Measurements from ENCODE around the gene CNOT11. TPM values are rescaled to one million over a fixed set of nuclear protein-coding genes. Genes with fewer than 3 reads are reported as not detected.
A peak's percentile ranks its signal among the peaks of the same experiment; 100 is the strongest.

CNOT11 gene
- total RNA-seq (46.3 and 46.7 TPM in 2 replicates), polyA plus RNA-seq (37.6 and 50.2 TPM in 2 replicates), polyA minus RNA-seq (41.2 and 43.1 TPM in 2 replicates)
- 58.2 TPM for total RNA-seq (2013)

DNA sequence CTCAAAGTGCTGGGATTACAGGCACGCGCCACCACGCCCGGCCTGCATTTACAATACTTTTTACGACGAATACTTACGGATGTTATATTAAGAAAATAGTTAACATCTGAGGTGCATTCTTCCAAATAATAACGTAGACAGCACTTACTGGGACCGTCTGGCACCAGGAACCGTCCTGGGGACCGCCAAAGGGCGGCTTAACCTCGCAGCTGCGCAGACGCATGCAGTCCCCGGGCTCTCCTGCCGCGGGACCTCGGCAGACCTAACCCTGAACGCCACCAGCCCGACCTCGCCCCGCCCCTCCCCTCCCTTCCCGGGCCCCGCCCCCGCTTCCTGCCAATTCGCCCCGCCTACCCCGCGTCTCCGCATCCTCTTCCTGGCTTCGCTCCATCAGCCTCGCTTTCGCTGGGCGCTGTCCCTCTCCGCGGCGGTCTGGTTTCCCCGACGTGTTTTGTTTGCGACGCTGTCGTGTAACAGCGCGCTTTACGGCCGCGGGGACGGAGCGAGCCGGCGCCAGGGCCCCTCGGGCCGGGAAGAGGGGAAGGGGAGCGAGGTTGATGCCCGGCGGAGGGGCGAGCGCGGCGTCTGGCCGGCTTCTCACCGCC lies at the start of gene CNOT11:
TSS of gene CNOT11 (plus strand) at position 479 of the 605 bp plus-strand sequence. CDS start at position 558, 79 bp downstream.
- TF ChIP-seq CTCF (IDR thresholded peaks at IDR 0.05), result no peak
- Mint-ChIP-seq H3K27ac (peak within 1 kb of the TSS; percentile 92), H3K4me3 (peak within 1 kb of the TSS; percentile 95), H3K27me3 (no peaks in the 10 kb centered on the region), H3K4me1 (peaks cover 44% of the 10 kb centered on the region), H3K9me3 (ENCODE audit: insufficient read depth) (no peaks in the 10 kb centered on the region)
- Histone ChIP-seq H3K9me3 (ENCODE audit: control extremely low read depth in 1 of 3, control insufficient read depth in 2 of 3, insufficient read depth in 1 of 3, low read length in 2 of 3) (no peaks in the 10 kb centered on the region), H3K9ac (ENCODE audit: low read length) (peak within 1 kb of the TSS; percentile 98), H3K27me3 (replicated peaks in 1 of 4; ENCODE audit: control extremely low read depth in 1 of 4, control insufficient read depth in 3 of 4, insufficient read depth in 4 of 4, low read length in 3 of 4) (no peaks in the 10 kb centered on the region), H3K4me3 (ENCODE audit: control extremely low read depth in 1 of 5, extremely low read depth in 1 of 5, insufficient read depth in 1 of 5, low read depth in 2 of 5, low read length in 4 of 5) (peak within 1 kb of the TSS; percentile 68 to 91 (median 88)), H4K20me1 (ENCODE audit: control insufficient read depth, insufficient read depth, low read length, poor library complexity, severe bottlenecking) (peaks cover 42% of the 10 kb centered on the region), H3K27ac (ENCODE audit: low read length in 2 of 2) (peak within 1 kb of the TSS; percentile 83 to 98), H3K4me2 (replicated peaks; ENCODE audit: low read depth, low read length, poor library complexity, severe bottlenecking) (peak within 1 kb of the TSS; percentile 96), H2AFZ (ENCODE audit: insufficient read depth, low read depth, low read length, poor library complexity, severe bottlenecking) (peak within 1 kb of the TSS; percentile 95), H3K4me1 (ENCODE audit: control insufficient read depth in 2 of 2, insufficient read depth in 2 of 2, low read length in 2 of 2) (peaks cover 20 to 30% of the 10 kb centered on the region in 2 donors), H3K79me2 (ENCODE audit: control insufficient read depth, insufficient read depth, low read length) (peaks cover 42% of the 10 kb centered on the region), H3K36me3 (replicated peaks in 1 of 2; ENCODE audit: control extremely low read depth in 1 of 2, control insufficient read depth in 1 of 2, extremely low read depth in 1 of 2, insufficient read depth in 2 of 2, low read length in 1 of 2) (peaks cover 0 to 15% of the 10 kb centered on the region in 2 experiments)
- DNase-seq (peak; percentile 99), ATAC-seq (ENCODE audit: low read depth) (peak; percentile 85)
- ChIA-PET CTCF (interaction anchor here (1.0 to 1.9 kb wide), 4 partner anchors 100 to 251 kb away, joined by 3 to 11 read pairs (median 4); partner anchors contain the start of gene RPL31), POLR2A (interaction anchor here (0.8 to 1.3 kb wide), 2 partner anchors 29 to 250 kb away, joined by 3 to 4 read pairs; partner anchors contain the start of gene RPL31)
- WGBS (ENCODE audit: insufficient coverage), result under 1% methylated on average over 52 of the region's 63 CpGs
- intact Hi-C loops (cut with micrococcal nuclease), result loop anchor here (1.0 to 5.0 kb wide), 5 partner anchors 56 to 690 kb away; partner anchors contain the start of genes PDCL3, RNF149, RPL31 and TBC1D8

- Histone ChIP-seq H3K79me2 (ENCODE audit: control insufficient read depth, insufficient read depth, low read length) (no peaks in the 10 kb centered on the region), H4K20me1 (ENCODE audit: control insufficient read depth, insufficient read depth, low read length, poor library complexity, severe bottlenecking) (no peaks in the 10 kb centered on the region), H3K4me1 (ENCODE audit: control insufficient read depth in 2 of 2, insufficient read depth in 2 of 2, low read length in 2 of 2) (no peaks in the 10 kb centered on the region), H3K36me3 (replicated peaks in 1 of 2; ENCODE audit: control extremely low read depth in 1 of 2, control insufficient read depth in 1 of 2, extremely low read depth in 1 of 2, insufficient read depth in 2 of 2, low read length in 1 of 2) (no peaks in the 10 kb centered on the region), H3K27me3 (replicated peaks in 1 of 4; ENCODE audit: control extremely low read depth in 1 of 4, control insufficient read depth in 3 of 4, insufficient read depth in 4 of 4, low read length in 3 of 4) (no peaks in the 10 kb centered on the region), H3K9ac (ENCODE audit: low read length) (no peak overlapping the region), H3K4me3 (ENCODE audit: control extremely low read depth in 1 of 5, extremely low read depth in 1 of 5, insufficient read depth in 1 of 5, low read depth in 2 of 5, low read length in 4 of 5) (no peak overlapping the region), H3K4me2 (replicated peaks; ENCODE audit: low read depth, low read length, poor library complexity, severe bottlenecking) (no peak overlapping the region), H3K9me3 (ENCODE audit: control extremely low read depth in 1 of 3, control insufficient read depth in 2 of 3, insufficient read depth in 1 of 3, low read length in 2 of 3) (no peaks in the 10 kb centered on the region), H2AFZ (ENCODE audit: insufficient read depth, low read depth, low read length, poor library complexity, severe bottlenecking) (no peak overlapping the region), H3K27ac (ENCODE audit: low read length in 2 of 2) (no peak overlapping the region)
- no peak overlapping the region for H3K27ac Mint-ChIP-seq
- ChIA-PET CTCF (interaction anchor here (0.7 to 8.0 kb wide), 35 partner anchors 8 to 595 kb away, joined by 3 to 213 read pairs (median 7); partner anchors contain the start of genes RPL31 and TBC1D8), POLR2A (interaction anchor here (3.0 kb wide), 1 partner anchor 31 kb away, joined by 8 read pairs; no protein-coding TSS in a partner anchor)
- WGBS (ENCODE audit: insufficient coverage), result 82% methylated on average over 1 of the region's 4 CpGs
- peak overlapping the region; percentile 56 for H3K4me3 Mint-ChIP-seq
- no peaks in the 10 kb centered on the region for H3K9me3 Mint-ChIP-seq (ENCODE audit: insufficient read depth)
- ATAC-seq (ENCODE audit: low read depth) (no peak), DNase-seq (no peak)
- no peak for TF ChIP-seq EZH2 (IDR thresholded peaks at IDR 0.05; ENCODE audit: borderline replicate concordance, insufficient read depth, low read depth, low read length, poor library complexity, severe bottlenecking)
- peaks cover 7% of the 10 kb centered on the region for H3K4me1 Mint-ChIP-seq
- peaks cover 4% of the 10 kb centered on the region for H3K27me3 Mint-ChIP-seq
- intact Hi-C loops (cut with micrococcal nuclease), result loop anchor here (1.0 to 2.0 kb wide), 3 partner anchors 54 to 192 kb away; partner anchors contain the start of gene TBC1D8
Observed at GRCh38 chr2:101204400-101205115, 48.1 kb upstream of the CNOT11 start.
